Ramos (cell line): ENCODE results near the gene ADGRL3.

Source experiments
- in situ Hi-C: fragments of 300-500 bp; cut with MboI; formaldehyde crosslinking; loops from one replicate; pipeline ENCODE4 v1.14.3; 2022; ENCODE audit warnings: low sequenced_read_pairs; ENCODE audit not compliant: unreplicated experiment

The ADGRL3 gene

GRCh38 chr4:62004881-62005280 lies 804.8 kb downstream of the ADGRL3 start:
- in situ Hi-C loops: no loop called here

DNA sequence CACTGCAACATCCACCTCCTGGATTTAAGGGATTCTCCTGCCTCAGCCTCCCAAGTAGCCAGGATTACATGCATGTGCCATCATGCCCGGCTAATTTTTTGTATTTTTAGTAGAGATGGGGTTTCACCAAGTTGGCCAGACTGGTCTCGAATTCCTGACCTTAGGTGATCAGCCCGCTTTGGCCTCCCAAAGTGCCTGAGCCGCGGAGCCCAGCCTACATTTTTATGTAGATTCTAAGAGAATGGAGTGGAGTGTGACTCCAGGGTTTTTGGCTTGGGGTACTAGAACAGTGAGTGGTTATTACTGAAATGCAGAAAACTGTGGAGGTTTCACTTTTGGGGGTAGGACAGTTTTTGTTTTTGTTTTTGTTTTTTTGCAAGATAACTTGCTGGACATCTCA lies 806.0 kb downstream of the ADGRL3 start:
- in situ Hi-C loops: no loop called here

GRCh38 chr4:62015043-62015739 lies 815.1 kb downstream of the ADGRL3 start:
- in situ Hi-C loops: no loop called here

GRCh38 chr4:62018537-62018936 lies 818.4 kb downstream of the ADGRL3 start:
- in situ Hi-C loops: no loop called here

GRCh38 chr4:62023633-62024032 lies 823.5 kb downstream of the ADGRL3 start:
- in situ Hi-C loops: no loop called here

- in situ Hi-C loops: no loop called here
Measured at GRCh38 chr4:62028745-62029144, 828.6 kb downstream of the ADGRL3 start.

DNA sequence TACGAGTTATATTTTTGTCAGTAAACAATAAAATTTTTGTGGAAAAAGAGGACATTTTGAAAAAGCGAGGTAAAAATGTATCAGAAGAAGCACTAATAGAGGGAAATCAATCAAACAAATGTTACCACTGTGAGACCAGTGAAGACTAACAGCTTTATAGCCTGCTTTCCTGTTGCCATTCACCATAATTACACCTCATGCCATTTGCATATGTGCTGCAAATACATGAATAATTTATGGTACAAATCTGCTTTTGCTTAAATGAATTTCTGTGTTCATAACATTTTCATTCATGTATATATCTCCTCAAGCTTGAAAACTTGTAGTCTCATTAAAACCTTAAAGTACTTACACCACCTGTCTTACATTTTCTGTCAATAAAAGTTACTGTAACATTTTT lies 830.8 kb downstream of the ADGRL3 start:
- in situ Hi-C loops: no loop called here

GRCh38 chr4:62037571-62037970 lies 837.4 kb downstream of the ADGRL3 start:
- in situ Hi-C loops: no loop called here

DNA sequence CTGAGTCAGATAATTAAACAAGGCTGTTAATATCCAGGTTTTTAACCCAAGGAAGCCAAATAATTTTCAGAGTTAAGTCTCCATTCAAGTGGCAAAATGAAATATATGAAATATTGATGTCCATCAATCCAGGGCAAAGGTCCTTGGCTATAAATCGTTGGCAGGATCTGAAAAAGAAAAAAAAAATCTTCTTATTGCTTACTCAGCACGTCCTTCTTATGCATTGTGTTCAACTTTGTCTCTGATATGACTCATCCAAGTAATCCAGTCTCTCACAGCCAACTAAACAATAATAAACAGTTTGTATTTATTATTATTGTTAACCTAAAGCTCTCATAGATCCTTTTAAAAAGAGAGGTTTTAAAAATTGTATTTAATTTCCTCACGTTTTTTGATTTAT lies 851.2 kb downstream of the ADGRL3 start:
- in situ Hi-C loops: no loop called here

GRCh38 chr4:62053974-62054373 lies 853.8 kb downstream of the ADGRL3 start:
- in situ Hi-C loops: no loop called here

DNA sequence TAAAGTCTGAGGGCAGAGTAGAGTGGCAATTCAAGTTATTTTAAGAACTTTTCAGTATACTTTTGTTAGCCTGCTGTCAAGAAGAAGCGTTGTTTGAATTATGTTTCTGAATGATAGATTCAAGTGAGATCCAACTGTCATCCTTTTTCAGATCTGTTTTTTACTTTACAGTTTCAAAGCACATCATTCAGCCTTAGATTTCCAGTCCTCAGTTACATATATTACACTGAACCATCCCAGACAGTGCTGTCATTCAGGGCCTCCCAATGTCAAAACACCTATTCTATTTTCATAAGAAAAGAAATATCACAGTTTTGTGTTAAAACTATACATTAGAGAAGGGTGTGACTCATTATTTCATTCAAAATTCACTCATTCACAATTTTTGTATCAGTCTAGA lies 856.9 kb downstream of the ADGRL3 start:
- in situ Hi-C loops: no loop called here

- in situ Hi-C loops: no loop called here
Measured at GRCh38 chr4:62058571-62058970, 858.4 kb downstream of the ADGRL3 start.

DNA sequence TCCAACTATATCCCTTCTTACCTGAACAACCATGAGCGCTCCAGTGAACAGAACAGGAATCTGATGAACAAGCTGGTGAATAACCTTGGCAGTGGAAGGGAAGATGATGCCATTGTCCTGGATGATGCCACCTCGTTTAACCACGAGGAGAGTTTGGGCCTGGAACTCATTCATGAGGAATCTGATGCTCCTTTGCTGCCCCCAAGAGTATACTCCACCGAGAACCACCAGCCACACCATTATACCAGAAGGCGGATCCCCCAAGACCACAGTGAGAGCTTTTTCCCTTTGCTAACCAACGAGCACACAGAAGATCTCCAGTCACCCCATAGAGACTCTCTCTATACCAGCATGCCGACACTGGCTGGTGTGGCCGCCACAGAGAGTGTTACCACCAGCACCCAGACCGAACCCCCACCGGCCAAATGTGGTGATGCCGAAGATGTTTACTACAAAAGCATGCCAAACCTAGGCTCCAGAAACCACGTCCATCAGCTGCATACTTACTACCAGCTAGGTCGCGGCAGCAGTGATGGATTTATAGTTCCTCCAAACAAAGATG lies 870.2 kb downstream of the ADGRL3 start:
- in situ Hi-C loops: no loop called here

GRCh38 chr4:62075089-62075488 lies 875.0 kb downstream of the ADGRL3 start:
- in situ Hi-C loops: no loop called here

DNA sequence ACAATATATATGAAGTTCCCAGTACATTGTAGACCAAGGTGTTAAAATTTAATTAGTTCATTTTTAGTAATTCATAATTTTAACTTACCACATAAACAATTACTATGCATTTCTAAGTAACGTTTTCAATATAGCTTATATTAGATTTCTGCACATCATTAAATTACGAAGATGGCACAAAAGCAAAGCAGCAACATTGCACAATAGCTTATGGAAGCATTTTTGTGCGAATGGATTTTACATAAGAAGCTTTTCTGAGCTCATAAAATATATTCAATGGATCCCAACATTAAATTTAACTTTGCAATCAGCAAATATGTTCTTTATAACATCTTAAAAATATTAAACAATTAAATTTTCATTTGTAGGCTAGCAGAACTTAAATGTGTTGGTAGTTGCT lies 875.4 kb downstream of the ADGRL3 start:
- in situ Hi-C loops: no loop called here

DNA sequence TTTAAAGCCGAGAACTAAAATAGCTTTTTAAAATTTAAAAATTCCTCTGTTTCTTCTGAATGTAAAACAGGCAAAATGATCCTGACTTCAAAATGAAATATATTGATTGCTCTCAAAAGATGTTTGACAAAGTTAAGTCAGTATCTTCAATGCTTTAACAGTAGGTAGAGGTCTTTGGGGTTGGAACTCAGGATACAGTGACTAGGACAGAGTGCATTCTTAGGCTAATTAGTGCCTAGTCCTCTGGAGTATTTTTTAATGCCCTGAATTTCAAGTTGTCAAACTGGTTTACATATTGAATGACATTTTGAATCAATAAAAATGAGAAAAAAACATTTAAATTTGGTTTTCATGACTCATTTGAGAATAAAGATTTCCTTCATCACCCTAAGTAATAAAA lies 877.3 kb downstream of the ADGRL3 start:
- in situ Hi-C loops: no loop called here

GRCh38 chr4:62080431-62080830 lies 880.3 kb downstream of the ADGRL3 start:
- in situ Hi-C loops: no loop called here

DNA sequence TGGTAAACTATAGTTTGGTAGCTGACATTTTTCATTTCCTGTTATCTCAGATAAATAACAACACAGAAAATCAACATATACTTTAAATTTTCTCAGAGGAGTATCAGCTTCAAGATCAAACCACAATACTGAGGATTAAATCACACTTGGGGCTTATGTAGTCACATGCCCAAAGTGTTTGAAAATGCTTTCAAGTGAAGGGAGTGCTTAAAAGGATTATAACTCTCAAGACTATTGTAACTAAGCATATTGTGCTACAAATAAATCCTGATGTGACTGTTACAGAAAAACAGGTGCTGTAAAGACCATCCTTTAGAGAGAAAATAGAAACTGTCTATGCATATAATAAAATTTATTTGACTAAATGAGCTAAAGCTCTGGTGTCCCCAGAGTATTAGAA lies 887.6 kb downstream of the ADGRL3 start:
- in situ Hi-C loops: no loop called here

DNA sequence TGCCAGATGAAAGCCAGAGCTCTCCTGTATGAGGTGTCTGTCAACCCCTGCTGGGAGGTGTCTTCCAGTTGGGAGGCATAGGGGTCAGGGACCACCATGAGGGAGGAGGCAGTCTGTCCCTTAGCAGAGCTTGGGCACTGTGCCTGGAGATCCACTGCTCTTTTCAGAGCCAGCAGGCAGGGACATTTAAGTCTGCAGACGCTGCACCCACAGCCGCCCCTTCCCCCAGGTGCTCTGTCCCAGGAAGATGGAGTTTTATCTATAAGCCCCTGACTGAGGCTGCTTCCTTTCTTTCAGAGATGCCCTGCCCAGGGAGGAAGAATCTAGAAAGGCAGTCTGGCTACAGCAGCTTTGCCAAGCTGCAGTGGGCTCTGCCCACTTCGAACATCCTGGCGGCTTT lies 893.6 kb downstream of the ADGRL3 start:
- in situ Hi-C loops: no loop called here

GRCh38 chr4:62096881-62097280 lies 896.8 kb downstream of the ADGRL3 start:
- in situ Hi-C loops: no loop called here

- in situ Hi-C loops: no loop called here
Measured at GRCh38 chr4:62115216-62115615, 915.1 kb downstream of the ADGRL3 start.

DNA sequence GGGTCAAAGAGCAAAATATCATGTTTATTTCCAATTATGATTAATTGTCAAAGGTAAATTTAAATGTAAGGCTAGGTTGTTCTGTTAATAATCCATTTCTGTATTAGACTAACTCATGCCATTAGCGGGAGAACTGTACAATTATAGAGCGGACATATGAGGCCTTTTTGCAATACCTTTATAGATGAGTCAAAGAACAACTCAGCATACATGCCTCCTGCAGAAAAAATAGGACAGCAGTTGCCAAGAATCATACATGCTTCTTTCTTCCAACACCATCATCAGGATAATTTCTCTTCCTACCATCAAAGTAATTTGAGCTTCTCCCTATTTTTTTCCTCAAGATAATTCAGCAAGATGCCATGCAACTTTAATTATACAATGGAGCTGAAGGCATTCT lies 917.8 kb downstream of the ADGRL3 start:
- in situ Hi-C loops: no loop called here
